A673 (cell line): Measurements from ENCODE around the gene APOC4.
A peak's percentile ranks its signal among the peaks of the same experiment; 100 is the strongest.

Experiments
- EZH2 ChIP-seq: fragments of 200-600 bp; sonication (generic); IDR thresholded peaks from 2 replicates; pipeline ENCODE4 v1.6.1; 2017; ENCODE audit warnings: borderline replicate concordance, low read depth, mild to moderate bottlenecking, mixed read lengths, antibody characterized with exemption, low read length; ENCODE audit not compliant: poor library complexity, severe bottlenecking
- TF ChIP-seq, protein P1 (sequence below): fragments of 300-800, 200-600 bp; sonication (generic); conservative IDR thresholded peaks from 2 replicates; pipeline ENCODE4 v1.5.1; 2017; ENCODE audit warnings: low read depth, mild to moderate bottlenecking, antibody characterized with exemption, low read length, moderate library complexity, mixed read lengths

DNA sequence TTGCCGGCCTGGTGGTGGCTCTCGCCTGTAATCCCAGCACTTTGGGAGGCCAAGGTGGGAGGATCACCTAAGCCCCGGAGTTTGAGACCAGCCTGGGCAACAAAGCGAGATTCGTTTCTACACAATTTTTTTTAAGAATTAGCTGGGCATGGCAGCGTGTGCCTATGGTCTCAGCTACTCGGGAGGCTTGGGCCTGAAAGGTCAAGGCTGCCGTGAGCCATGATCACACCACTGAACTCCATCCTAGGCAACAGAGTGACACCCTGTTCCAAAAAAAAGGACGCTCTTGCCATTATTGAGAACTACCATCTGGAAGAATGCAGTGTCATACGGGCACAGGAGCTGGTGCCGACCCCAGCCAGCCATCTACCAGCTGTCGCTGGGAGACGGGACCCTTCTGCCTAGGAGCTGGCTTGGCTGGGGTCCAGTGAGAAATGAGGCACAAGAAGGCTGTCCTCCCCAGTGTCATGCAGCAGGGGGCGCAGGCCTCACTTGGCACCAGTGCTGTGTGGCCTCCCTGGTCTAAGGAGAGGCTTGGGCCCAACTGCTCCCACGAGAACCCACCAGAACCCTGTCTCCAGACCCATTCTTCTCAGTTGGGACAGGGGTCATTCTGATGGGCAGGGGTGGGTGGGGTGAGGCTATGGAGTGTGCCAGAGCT lies 47.0 kb downstream of the APOC4 start:
- TF ChIP-seq, protein P1, sequence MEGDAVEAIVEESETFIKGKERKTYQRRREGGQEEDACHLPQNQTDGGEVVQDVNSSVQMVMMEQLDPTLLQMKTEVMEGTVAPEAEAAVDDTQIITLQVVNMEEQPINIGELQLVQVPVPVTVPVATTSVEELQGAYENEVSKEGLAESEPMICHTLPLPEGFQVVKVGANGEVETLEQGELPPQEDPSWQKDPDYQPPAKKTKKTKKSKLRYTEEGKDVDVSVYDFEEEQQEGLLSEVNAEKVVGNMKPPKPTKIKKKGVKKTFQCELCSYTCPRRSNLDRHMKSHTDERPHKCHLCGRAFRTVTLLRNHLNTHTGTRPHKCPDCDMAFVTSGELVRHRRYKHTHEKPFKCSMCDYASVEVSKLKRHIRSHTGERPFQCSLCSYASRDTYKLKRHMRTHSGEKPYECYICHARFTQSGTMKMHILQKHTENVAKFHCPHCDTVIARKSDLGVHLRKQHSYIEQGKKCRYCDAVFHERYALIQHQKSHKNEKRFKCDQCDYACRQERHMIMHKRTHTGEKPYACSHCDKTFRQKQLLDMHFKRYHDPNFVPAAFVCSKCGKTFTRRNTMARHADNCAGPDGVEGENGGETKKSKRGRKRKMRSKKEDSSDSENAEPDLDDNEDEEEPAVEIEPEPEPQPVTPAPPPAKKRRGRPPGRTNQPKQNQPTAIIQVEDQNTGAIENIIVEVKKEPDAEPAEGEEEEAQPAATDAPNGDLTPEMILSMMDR, result peak; percentile 74
- TF ChIP-seq EZH2, result no peak
